ENCODE data around the gene GPR151.

Gene GPR151

GRCh38 chr5:146510559-146511125, 5.3 kb downstream of the GPR151 start:
- ChIA-PET POLR2A (no interaction called here), CTCF (interaction anchor here (0.7 kb wide), 1 partner anchor 12 kb away, joined by 3 read pairs; no protein-coding TSS in a partner anchor)
- Histone ChIP-seq H3K9me3 (ENCODE audit: control insufficient read depth, insufficient read depth, low read depth, low read length) (no peaks in the 10 kb centered on the region), H3K27ac (ENCODE audit: extremely low read depth, low read depth, low read length) (no peak overlapping the region), H3K36me3 (ENCODE audit: control insufficient read depth in 2 of 2, insufficient read depth in 1 of 2, low read length in 2 of 2) (peaks cover 54 to 72% of the 10 kb centered on the region in 2 experiments), H3K4me1 (ENCODE audit: control insufficient read depth, insufficient read depth, low read length) (no peaks in the 10 kb centered on the region), H3K4me3 (ENCODE audit: low read depth, low read length) (no peak overlapping the region)
- no peak for TF ChIP-seq KLF1 (tag by site-specific recombination; IDR thresholded peaks at IDR 0.05)
- no peak for TF ChIP-seq YY2 (tag by site-specific recombination; IDR thresholded peaks at IDR 0.05)
- no peak for TF ChIP-seq ZFHX2 (tag by site-specific recombination; conservative IDR thresholded peaks at IDR 0.05)
- no peak for TF ChIP-seq ZNF670 (tag by site-specific recombination; IDR thresholded peaks at IDR 0.05; ENCODE audit: low read depth)
- TF ChIP-seq ZNF423 (tag by site-specific recombination; IDR thresholded peaks at IDR 0.05), result no peak
- no peak for TF ChIP-seq ZNF624 (tag by site-specific recombination; IDR thresholded peaks at IDR 0.05)
- TF ChIP-seq ZBTB8A (tag by site-specific recombination; IDR thresholded peaks at IDR 0.05), result no peak
- TF ChIP-seq, protein P1, sequence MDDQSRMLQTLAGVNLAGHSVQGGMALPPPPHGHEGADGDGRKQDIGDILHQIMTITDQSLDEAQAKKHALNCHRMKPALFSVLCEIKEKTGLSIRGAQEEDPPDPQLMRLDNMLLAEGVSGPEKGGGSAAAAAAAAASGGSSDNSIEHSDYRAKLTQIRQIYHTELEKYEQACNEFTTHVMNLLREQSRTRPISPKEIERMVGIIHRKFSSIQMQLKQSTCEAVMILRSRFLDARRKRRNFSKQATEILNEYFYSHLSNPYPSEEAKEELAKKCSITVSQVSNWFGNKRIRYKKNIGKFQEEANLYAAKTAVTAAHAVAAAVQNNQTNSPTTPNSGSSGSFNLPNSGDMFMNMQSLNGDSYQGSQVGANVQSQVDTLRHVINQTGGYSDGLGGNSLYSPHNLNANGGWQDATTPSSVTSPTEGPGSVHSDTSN (CRISPR knock-in tag; IDR thresholded peaks at IDR 0.05), result no peak
- TF ChIP-seq ZNF221 (tag by site-specific recombination; IDR thresholded peaks at IDR 0.05; ENCODE audit: borderline replicate concordance), result no peak
- no peak for TF ChIP-seq ZNF530 (tag by site-specific recombination; IDR thresholded peaks at IDR 0.05; ENCODE audit: low read depth)
- no peak for TF ChIP-seq ZFP37 (tag by site-specific recombination; IDR thresholded peaks at IDR 0.05)
- TF ChIP-seq, protein P2, sequence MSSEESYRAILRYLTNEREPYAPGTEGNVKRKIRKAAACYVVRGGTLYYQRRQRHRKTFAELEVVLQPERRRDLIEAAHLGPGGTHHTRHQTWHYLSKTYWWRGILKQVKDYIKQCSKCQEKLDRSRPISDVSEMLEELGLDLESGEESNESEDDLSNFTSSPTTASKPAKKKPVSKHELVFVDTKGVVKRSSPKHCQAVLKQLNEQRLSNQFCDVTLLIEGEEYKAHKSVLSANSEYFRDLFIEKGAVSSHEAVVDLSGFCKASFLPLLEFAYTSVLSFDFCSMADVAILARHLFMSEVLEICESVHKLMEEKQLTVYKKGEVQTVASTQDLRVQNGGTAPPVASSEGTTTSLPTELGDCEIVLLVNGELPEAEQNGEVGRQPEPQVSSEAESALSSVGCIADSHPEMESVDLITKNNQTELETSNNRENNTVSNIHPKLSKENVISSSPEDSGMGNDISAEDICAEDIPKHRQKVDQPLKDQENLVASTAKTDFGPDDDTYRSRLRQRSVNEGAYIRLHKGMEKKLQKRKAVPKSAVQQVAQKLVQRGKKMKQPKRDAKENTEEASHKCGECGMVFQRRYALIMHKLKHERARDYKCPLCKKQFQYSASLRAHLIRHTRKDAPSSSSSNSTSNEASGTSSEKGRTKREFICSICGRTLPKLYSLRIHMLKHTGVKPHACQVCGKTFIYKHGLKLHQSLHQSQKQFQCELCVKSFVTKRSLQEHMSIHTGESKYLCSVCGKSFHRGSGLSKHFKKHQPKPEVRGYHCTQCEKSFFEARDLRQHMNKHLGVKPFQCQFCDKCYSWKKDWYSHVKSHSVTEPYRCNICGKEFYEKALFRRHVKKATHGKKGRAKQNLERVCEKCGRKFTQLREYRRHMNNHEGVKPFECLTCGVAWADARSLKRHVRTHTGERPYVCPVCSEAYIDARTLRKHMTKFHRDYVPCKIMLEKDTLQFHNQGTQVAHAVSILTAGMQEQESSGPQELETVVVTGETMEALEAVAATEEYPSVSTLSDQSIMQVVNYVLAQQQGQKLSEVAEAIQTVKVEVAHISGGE (tag by site-specific recombination; conservative IDR thresholded peaks at IDR 0.05; ENCODE audit: low read depth), result no peak
- TF ChIP-seq ZNF654 (tag by site-specific recombination; IDR thresholded peaks at IDR 0.05; ENCODE audit: low read depth), result no peak
- no peak for TF ChIP-seq GLIS2 (tag by site-specific recombination; IDR thresholded peaks at IDR 0.05)
- TF ChIP-seq ZXDB (tag by site-specific recombination; IDR thresholded peaks at IDR 0.05), result no peak
- no peak for TF ChIP-seq ZEB2 (tag by site-specific recombination; IDR thresholded peaks at IDR 0.05)
- no peak for TF ChIP-seq ZNF707 (tag by site-specific recombination; IDR thresholded peaks at IDR 0.05)
- TF ChIP-seq RBAK (tag by site-specific recombination; IDR thresholded peaks at IDR 0.05), result no peak

GRCh38 chr5:146507428-146507827, 8.6 kb downstream of the GPR151 start:
- Histone ChIP-seq H3K4me1 (ENCODE audit: control insufficient read depth, insufficient read depth, low read length) (no peaks in the 10 kb centered on the region), H3K4me3 (ENCODE audit: low read depth, low read length) (no peak overlapping the region), H3K9me3 (ENCODE audit: control insufficient read depth, insufficient read depth, low read depth, low read length) (no peaks in the 10 kb centered on the region), H3K27ac (ENCODE audit: extremely low read depth, low read depth, low read length) (no peak overlapping the region), H3K36me3 (ENCODE audit: control insufficient read depth in 2 of 2, insufficient read depth in 1 of 2, low read length in 2 of 2) (peaks cover 75 to 87% of the 10 kb centered on the region in 2 experiments)
- no peak for TF ChIP-seq OVOL3 (tag by site-specific recombination; IDR thresholded peaks at IDR 0.05)
- TF ChIP-seq ZNF174 (tag by site-specific recombination; IDR thresholded peaks at IDR 0.05), result no peak
- TF ChIP-seq ZNF558 (tag by site-specific recombination; IDR thresholded peaks at IDR 0.05), result no peak
- TF ChIP-seq, protein P3, sequence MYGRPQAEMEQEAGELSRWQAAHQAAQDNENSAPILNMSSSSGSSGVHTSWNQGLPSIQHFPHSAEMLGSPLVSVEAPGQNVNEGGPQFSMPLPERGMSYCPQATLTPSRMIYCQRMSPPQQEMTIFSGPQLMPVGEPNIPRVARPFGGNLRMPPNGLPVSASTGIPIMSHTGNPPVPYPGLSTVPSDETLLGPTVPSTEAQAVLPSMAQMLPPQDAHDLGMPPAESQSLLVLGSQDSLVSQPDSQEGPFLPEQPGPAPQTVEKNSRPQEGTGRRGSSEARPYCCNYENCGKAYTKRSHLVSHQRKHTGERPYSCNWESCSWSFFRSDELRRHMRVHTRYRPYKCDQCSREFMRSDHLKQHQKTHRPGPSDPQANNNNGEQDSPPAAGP (tag by site-specific recombination; IDR thresholded peaks at IDR 0.05), result no peak
- TF ChIP-seq PRDM10 (tag by site-specific recombination; IDR thresholded peaks at IDR 0.05), result no peak
- TF ChIP-seq KLF7 (tag by site-specific recombination; IDR thresholded peaks at IDR 0.05; ENCODE audit: borderline replicate concordance), result no peak
- TF ChIP-seq ZNF530 (tag by site-specific recombination; IDR thresholded peaks at IDR 0.05; ENCODE audit: low read depth), result no peak
- ChIA-PET POLR2A (no interaction called here), CTCF (interaction anchor here (1.1 kb wide), 1 partner anchor 26 kb away, joined by 3 read pairs; no protein-coding TSS in a partner anchor)
